GM18502 (cell line): ENCODE data around the gene CRADD.
A peak's percentile ranks its signal among the peaks of the same experiment; 100 is the strongest.
"Not testable (repeated sequence)": the region's sequence is repeated elsewhere in the genome, so short reads cannot be mapped to it uniquely, and the experiment has no call there.

Experiments
- ATAC-seq: cut with Tn5 transposase; IDR thresholded peaks from one replicate; pipeline ENCODE4 v1.9.1; 2021; ENCODE audit warnings: mild to moderate bottlenecking; ENCODE audit not compliant: unreplicated experiment, poor library complexity

CRADD gene

DNA sequence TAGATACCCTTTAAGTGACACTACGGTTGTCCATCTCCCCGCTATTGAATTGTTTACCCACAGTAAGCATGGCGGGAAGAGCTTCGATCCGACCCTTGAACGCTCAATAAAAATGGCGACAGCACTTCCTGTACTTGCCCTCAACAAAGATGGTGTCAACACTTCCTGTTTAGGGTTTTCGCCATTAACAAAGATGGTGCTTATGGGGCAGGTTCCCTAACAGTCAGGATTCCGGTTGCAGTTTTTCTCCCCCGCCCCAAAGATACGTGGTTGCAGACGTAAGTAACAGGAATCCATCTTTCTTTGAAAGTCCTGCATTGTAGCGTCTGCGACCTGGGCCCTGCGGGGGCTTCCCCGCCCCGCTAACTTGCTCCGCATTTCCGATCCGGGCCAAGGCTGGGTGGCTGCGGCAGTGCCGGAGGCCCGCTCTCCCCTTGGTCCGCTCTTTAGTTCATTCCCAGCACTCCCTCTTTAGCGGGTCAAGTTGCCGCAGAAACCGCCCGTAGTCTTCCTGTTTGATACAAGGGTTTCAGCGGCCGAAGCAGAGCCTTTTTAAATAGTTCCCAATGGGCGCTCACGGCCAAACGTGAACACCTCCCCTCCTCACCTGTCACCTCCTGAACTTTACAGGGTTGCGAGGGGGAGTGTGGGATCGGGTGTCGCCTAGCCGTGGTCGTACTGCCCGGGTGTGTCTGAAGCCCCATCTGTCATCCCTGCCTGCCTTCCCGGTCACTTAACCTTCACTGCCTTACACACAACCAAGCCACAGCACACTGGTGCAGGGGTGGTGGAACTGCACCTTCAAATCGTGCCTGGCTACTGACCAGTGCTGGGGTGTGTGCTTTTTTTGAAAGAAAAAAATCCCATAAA, at the start of gene CRADD:
Gene CRADD, plus strand, starts transcription at position 181 of the 870 bp plus-strand sequence.
- ATAC-seq, result peak; percentile 95

DNA sequence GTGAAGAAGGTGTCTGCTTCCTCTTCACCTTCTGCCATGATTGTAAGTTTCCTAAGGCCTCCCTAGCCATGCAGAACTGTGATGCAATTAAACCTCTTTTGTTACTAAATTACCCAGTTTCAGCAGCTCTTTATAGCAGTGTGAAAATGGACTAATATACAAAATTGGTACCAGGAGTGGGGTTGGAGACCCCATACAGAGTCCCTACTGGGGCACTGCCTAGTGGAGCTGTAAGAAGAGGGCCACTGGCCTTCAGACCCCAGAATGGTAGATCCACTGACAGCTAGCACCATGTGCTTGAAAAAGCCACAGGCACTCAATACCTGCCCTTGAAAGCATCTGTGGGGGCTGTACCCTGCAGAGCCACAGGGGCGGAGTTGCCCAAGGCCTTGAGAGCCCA, 44.8 kb upstream of the CRADD start:
- ATAC-seq, result no peak

DNA sequence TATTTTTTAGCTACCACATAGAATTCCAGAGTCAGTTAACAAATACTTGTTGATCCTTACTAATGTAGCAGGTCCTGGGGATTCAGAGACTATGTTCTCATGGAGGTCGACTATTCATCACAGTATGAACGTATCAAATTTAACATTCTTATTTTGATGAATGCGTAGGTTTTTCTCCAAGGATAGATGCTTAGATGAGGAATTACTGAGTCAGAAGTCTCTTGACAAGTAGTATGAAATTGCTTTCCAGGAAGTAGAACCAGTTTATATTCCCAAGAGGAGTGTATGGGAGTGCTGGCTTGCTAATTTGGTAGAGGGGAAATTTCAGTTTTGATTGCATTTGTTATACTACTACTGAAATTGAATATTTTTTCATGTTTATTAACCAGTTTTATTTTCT, 42.8 kb upstream of the CRADD start:
- no peak for ATAC-seq

DNA sequence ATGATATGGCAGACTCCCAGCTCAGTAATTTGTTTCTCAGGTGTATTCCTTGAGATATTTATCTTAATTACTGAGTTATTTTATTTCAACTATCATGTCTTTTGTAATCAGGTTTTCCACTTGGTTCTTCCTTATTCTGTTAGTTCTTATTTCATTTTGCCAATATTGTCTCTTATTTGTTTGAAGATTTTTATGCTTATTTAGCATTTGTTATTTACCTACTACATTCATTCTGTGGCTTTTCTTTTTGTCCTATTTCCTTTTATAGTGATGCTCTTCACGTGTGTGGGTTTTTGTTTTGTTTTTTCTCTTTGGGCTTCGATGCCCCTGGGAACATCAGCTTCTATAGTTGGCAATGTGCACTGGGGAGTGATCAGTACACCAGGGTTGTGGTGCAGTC, 40.5 kb upstream of the CRADD start:
- ATAC-seq, result no peak

DNA sequence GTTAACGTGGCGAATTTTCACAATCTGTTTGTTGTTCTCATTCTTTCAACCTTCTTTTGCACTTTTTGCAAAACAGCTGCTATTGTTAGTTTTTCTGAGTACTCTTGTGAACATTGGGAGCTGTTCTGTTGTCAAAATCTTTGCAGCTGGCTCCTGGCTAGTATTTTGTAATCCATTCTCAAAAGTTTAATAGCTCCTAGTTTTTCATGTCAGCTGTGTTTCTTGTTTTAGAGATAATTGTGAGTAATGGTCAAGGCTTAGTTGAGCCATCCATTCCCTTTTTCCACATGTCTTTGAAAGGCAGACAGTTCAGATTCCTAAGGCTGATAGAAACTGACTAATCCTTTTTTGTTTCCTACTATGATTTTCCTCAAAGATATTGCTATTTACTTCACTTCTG, 39.1 kb upstream of the CRADD start:
- ATAC-seq, result no peak

DNA sequence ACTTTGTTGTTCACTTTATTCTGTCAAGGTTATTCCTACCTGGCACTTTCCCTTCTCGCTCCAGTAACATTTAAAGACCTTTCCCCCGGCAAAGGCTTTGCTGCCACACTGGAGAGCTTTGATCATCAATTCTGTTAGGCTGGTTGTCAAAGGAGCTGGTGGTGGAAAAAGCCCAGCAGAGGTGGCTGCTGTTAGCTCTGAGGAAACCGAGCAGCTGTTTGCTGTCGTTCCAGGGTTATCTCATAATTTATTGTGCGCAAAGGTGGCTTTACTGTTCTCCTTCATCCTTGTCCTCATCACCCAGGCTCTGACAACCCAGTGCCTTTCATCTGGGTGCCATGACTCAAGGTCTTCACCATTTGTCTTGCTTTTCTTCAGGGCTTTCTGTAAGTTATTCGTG, 38.2 kb upstream of the CRADD start:
- ATAC-seq, result no peak

DNA sequence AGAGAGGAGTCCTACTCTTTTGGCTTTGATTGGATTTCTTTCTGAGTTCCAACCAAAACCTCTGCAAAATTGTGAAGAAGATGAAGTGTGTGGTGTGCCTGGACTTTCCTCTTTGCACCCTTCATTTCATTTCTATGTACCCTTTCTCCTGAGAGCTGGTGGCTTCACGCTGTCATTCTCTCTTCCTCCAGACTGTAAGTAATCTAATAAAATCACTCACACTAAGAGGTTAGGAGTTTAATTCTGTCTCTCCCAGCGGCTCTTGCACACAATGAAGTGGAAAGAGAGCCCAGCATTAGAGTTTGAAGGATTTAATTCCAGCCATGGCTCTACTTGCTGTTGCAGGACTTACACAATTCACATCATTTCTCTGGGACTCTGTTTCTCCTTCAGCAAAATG, 37.8 kb upstream of the CRADD start:
- no peak for ATAC-seq

DNA sequence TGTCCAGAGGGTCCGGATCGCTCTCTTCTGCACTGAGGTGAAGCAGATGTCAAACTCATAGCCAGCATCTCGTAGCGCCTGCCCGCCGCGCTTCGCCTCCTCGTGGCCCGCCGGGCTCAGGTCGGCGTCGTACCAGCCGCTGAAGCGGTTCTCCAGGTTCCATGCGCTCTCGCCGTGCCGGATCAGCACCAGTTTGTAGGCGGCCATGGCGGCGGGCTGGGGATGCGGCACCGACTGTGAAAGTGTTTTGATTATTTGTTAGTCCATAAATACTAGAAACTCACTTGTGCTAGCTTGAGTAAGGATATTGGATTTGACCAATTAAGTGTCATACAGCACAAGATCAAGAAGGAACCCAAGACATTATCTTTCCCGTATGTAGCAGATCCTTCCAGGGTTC, 35.8 kb upstream of the CRADD start:
- ATAC-seq, result not testable (repeated sequence)

DNA sequence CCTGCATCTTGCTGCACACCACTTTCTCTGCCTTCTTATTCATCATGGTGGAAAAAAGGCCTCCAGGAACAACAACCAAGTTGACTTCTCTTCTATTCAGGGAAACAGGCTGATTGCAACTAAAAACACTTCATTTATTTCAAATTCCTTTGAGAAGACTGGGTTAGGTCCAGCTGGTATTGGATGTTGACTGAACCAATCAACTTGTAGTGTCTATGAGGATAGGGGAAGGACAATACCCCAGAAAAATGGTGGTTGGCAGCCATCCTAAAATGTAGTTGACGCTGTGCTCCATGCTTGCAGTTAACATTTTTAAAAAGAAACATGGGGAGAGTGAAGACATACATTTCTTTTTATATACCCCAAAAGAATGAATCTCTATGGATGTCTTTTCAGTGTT, 34.4 kb upstream of the CRADD start:
- ATAC-seq, result no peak

DNA sequence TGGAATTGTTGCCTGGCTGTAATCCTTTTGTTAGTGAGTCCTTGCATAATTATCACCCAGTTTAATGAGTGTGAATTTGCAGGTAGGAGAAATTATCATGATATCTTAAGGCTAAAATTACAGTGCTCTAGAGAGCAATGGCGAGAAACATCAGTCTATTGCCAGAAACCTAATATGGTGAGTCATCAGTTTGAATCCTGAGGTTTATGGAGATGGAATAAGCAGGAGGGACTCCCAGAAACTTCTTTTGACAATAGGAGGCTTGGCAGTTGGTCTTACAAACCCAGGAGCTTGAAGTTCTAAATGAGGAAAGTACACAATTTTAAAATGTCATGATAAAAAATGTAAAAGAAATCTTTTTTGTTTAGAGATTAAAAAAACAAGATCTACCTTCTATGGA, 31.5 kb upstream of the CRADD start:
- no peak for ATAC-seq

DNA sequence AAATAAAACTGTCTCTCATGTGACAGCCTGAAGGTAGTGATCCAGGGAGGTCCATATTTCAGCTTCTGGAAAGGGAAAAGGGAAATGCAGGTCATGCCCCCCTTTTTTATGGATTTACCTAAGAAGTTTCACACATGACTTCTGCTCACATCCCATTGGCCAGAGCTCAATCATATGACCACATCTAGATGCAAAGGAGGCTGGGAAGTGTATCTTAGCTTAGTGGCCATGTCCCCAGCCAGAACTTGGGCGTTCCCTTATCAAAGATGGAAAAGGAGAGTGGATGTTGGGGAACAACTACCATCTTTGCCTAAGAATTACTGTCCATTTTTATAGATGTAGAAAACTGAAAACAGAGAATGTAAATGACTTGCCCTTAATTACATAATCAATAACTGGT, 26.5 kb upstream of the CRADD start:
- no peak for ATAC-seq

DNA sequence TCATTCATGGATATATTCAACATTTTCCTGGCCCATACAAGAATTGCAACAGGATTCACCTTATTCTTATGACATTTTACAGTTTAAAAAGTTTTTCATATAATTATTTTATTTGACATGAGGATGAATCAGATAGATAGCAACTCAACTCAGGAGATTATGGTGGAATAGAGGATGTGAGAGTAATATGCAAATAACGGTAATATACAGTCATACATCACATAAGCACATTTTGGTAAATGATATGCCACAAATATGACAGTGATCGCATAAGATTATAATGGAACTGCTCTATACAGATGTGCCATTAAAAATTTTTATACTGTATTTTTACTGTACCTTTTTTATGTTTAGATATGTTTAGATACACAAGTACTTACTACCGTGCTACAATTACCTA, 24.1 kb upstream of the CRADD start:
- ATAC-seq, result peak; percentile 60

DNA sequence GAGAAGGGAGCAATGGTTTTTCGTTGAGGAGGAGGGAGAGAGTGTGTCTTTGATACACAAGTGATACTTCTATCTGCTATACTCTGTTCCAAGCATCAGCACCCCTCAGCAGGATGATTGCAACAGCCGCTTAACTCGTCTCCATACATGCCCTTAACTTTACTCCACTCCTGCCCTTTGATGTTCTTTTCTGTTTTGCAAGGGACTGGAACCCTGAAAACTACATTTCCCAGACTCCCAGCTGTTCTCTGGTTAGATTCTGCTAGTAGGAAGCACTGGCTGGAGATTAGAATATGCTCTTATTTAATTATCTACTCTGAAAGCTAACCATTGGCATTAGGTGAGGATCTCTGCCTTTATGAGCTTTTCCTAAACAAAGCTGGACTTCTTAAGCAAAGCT, 23.5 kb upstream of the CRADD start:
- ATAC-seq, result no peak

DNA sequence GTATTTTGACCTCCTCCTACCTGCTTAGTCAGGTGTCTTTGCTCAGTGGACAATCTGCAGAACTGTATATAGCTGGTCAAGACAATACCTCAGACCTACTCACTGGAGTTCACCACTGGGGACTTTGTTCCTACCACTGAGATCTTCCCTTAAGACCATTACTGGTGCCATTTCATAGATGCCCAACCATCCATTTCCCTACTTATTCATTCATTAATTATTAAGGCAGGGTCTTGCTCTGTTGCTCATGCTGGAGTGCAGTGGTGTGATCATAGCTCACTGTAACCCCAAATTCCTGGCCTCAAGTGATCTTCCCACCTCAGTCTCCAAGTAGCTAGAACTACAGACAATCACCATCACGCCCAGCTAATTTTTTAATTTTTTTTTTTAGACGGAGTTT, 22.8 kb upstream of the CRADD start:
- no peak for ATAC-seq

DNA sequence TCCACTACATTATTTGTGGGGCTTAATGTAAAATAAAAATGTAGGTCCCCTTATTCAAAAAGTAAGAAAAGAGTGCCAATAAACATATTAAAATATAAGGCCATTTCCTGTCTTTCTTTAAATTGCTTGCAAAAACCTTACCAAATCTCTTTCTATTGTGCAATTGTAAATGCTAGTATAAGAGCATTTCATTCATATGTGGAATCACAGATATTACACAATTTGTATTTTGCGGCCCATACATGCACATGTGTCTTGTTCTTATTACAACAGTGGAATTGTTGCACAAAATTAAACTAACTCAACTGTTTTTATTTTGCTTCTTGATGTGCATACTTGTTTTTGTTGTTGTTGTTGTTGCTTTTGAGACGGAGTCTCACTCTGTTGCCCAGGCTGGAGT, 20.1 kb upstream of the CRADD start:
- ATAC-seq, result no peak

DNA sequence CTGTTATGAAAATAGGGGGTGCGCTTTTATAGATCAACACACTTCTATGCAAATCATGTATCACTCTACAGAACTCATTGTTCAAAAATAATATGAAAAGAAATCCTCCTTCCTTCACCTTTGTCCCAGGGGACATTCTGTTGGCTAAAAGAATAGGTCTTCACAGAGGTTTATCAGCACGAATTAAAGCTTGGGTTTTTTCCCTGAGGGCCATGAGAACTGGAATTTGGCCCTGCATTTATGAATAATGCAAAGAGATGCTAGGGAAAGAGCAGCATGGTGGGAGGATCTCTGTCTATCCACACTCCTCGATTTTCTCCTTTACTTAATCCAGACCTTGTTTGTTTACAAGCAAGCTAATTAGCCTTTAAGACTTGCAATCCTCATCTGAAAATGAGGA, 16.2 kb upstream of the CRADD start:
- ATAC-seq, result no peak

DNA sequence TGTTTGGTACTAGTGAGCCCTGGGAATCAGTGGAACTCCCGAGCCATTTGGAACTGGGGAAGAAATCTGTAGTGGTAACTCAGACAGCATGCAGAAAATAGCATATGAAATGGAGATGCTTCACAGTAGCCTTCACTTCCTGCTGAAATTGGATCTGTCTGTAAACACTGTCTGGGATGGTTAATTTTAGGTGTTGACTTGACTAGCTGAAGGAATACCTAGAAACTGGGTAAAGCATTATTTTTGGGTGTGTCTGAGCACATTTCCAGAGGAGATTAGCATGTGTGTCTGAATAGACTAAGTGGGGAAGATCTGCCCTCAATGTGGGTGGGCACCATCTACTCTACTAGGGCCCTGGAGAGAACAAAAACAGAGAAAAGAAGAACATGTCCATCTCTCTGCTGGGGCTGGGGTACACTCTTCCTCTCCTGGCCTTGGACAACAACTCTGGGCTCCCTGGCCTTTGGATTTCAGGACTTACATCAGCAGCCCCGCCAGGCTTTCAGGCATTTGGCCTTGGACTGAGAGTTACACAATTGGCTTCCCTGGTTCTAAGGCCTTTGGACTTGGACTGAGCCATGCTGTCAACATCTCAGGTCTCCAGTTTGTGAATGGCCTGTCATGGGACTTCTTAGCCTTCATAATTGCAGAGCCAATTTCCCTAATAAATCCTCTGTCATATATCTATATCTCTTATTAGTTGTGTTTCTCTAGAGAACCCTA, 14.0 kb upstream of the CRADD start:
- no peak for ATAC-seq

DNA sequence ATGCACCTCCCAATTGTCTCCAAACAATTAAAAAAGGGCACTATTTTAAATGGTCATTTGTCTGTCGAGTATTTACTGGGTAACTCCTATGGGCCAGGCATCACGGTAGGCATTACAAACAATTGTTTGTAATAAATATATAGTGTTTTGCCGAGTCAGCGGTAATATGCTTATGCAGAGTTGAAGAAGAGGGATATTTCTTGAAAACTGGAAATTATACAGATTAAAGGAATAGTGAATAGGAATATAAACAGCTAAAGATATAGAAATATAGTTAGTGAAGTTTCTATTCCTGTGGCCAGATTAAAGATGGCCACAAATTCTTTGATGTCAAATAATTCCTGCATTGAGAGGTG, 13.5 kb upstream of the CRADD start:
- ATAC-seq, result no peak

DNA sequence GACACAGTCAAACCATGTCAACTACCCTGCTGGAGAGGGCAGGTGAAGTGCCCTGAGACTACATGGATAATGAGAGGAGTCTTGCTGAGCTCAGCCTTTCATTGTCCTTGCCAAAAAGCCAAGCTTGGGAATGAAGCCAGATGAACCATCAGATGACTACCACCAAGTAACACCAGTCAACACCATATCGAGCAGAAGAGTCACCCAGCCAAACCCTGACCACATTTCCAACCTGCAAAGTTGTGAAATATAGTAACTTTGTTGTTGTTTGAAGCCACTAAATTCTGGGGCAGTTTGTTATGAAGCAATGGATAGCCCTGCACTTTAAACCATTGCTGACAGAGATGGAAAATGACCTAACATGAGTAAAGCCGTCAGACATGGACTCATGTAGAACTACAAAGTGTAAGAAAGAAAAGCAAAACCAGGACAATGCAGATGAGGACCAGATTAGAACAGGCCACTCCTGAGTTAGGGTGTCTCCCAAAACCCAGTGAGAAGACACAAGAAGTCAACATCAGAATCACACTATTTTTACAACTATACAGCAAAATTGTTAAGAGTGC, 12.5 kb upstream of the CRADD start:
- ATAC-seq, result no peak

DNA sequence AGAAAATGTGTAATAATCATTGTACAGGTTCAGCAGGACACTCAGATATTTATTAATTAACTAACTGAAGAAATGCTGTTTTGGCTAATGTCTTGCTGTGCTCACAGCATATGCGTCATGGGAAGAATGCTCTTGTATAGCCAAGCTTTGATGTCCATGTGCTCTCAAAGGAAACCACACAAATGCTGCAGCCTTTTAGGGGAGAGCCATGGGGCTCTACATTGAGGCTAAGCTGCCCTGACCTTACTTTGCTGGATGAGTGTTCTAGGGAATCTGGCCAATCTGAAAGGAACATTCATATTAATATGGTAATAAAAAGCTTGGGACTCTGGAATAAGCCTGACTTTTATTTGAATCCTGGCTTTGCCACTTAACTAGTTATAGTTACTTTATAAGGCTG, 9.5 kb upstream of the CRADD start:
- ATAC-seq, result no peak

DNA sequence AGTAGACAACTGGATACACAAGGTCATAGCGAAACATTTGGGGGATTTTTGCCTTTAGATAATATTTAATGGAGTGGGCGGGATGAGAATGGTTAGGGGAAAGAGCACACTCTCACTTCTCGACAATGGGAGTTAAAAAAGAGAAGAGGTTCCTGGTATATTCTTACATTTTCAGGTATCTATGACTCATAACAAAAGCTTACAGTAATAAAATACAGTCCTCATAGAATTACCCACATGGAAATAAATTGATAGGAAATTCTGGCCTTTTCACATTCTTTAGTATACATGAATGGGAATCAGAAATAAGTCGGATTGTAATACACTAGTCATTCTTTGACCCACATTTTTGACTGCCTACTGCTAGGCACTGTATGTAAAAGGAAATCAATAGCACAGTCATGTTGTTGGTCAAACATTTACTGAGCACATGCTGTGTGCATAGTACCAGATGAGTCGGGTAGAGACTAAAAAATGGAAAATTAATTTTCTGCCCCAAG, 8.2 kb upstream of the CRADD start:
- ATAC-seq, result peak; percentile 77
